Suprapubic skin (tissue), 4 donors: ENCODE measurements around the gene RBBP8NL.

Experiments
- EP300 ChIP-seq: sonication (generic); formaldehyde crosslinking; IDR thresholded peaks from one replicate; pipeline ENCODE4 v1.6.1; 2017; ENCODE audit warnings: antibody characterized with exemption
- POLR2A ChIP-seq, 2 donors: fragments of 450-650 bp; IDR thresholded peaks; one replicate each; pipeline ENCODE4 v1.6.1; 2017; ENCODE audit warnings: antibody characterized with exemption in 2 of 2, mild to moderate bottlenecking in 2 of 2, moderate library complexity in 2 of 2
- POLR2AphosphoS5 ChIP-seq, 3 donors: sonication (generic); formaldehyde crosslinking; IDR thresholded peaks; one replicate each; pipeline ENCODE4 v1.6.1; 2017; ENCODE audit warnings: antibody characterized with exemption in 3 of 3
- TF ChIP-seq, protein P1 (sequence below), 2 donors: fragments of 200-600 bp in 1 of 2; fragments of 450-650 bp in 1 of 2; sonication (generic) in 1 of 2; IDR thresholded peaks; one replicate each; pipeline ENCODE4 v1.5.1; 2016 to 2019; ENCODE audit warnings: antibody characterized with exemption in 2 of 2, mild to moderate bottlenecking in 1 of 2, moderate library complexity in 1 of 2

DNA sequence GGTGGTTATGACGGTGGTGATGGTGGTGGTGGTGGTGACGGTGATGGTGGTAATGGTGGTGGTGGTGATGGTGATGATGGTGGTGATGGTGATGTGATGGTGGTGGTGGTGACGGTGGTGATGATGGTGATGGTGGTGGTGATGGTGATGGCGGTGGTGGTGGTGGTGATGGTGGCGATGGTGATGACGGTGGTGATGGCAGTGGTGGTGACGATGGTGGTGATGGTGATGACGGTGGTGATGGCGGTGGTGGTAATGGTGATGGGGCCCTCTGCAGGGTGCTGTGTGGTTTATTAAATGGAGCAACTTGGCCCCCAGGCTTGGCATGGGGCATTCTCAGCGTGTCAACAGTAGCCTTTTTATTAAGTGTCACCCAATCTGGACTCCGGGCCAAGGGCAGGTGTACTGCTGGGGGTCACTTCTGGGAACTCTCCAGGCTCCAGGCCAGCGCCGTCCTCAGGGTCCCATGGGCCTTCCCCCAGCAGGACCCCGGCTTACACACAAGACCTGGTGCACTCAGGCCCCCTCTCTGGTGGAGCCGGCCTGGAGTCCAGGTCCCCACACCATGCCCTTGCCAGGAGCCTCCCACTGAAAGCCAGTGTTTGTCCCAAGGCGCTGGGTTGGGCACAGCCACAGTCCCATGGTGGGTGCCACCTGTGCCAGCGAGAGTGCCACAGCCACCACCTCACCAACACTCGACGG is 29.1 kb downstream of the RBBP8NL start:
- TF ChIP-seq, protein P1, sequence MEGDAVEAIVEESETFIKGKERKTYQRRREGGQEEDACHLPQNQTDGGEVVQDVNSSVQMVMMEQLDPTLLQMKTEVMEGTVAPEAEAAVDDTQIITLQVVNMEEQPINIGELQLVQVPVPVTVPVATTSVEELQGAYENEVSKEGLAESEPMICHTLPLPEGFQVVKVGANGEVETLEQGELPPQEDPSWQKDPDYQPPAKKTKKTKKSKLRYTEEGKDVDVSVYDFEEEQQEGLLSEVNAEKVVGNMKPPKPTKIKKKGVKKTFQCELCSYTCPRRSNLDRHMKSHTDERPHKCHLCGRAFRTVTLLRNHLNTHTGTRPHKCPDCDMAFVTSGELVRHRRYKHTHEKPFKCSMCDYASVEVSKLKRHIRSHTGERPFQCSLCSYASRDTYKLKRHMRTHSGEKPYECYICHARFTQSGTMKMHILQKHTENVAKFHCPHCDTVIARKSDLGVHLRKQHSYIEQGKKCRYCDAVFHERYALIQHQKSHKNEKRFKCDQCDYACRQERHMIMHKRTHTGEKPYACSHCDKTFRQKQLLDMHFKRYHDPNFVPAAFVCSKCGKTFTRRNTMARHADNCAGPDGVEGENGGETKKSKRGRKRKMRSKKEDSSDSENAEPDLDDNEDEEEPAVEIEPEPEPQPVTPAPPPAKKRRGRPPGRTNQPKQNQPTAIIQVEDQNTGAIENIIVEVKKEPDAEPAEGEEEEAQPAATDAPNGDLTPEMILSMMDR (IDR thresholded peaks at IDR 0.05), result no peak
- TF ChIP-seq POLR2A (IDR thresholded peaks at IDR 0.05) (no peak), EP300 (no peak), POLR2AphosphoS5 (IDR thresholded peaks at IDR 0.05) (no peak)
